Measurements from ENCODE around the gene TSSK6. TPM values are rescaled to one million over a fixed set of nuclear protein-coding genes. Genes with fewer than 3 reads are reported as not detected.

TSSK6 gene
- total and polyA plus RNA-seq, 10 of the 15 experiments (the other 5 are each of a cell fraction or from before 2014, with no cell fraction given) = 0.06 to 3.6 (median 0.98) TPM; not detected in 2

DNA sequence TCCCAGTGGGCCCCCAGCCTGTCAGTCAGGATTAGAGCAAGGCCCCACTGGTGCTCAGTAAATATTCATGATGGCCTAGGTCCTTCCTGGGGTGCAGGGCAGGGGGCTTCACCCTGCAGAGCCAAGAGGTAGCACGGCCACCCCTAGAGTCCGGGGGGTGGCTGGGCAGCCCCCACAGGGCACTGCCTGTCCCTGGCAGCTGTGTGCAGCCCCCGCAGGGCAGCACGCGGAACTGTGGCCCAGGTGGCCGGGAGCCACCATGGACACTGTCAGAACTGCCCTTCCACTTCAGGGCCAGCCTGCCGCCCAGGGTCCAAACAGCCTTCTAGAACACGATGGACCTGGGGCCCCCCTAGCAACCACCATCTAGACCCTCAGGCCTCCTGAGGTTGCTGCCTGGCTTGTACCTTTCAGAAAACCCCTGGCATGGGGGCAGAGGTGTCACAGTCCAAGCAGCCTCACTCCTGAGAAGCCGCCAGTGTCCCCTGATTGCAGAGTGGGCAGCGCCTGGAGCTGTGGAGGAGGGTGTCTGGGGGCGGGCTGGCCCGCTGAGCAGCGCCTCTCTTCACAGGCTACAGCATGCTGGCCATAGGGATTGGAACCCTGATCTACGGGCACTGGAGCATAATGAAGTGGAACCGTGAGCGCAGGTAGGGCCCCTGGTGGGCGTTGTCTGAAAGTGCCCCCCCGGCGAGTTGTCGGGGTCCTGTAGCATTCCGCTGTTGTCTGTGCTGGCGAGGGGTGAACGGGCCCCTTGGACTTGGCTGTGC, 10.4 kb upstream of the TSSK6 start:
- Histone ChIP-seq H3K4me3 (no peak overlapping the region), H3K36me3 (ENCODE audit: control insufficient read depth in 2 of 2, insufficient read depth in 2 of 2, low read length in 1 of 2) (peaks cover 3 to 23% of the 10 kb centered on the region in 2 experiments; a peak in 3 of 4 replicates), H3K27me3 (replicated peaks in 1 of 2; ENCODE audit: control insufficient read depth in 2 of 2, insufficient read depth in 2 of 2, low read length in 1 of 2) (no peaks in the 10 kb centered on the region), H3K9ac (ENCODE audit: control insufficient read depth, insufficient read depth, low read length) (peak overlapping the region; percentile 8; the same call in 1 of the 2 replicates), H3K79me2 (ENCODE audit: control insufficient read depth, insufficient read depth, low read length) (peaks cover 29% of the 10 kb centered on the region), H3K4me1 (ENCODE audit: control insufficient read depth, insufficient read depth, low read length) (peaks cover 34% of the 10 kb centered on the region), H2AFZ (ENCODE audit: control insufficient read depth, low read depth, low read length) (no peak overlapping the region), H4K20me1 (ENCODE audit: control insufficient read depth, insufficient read depth) (no peaks in the 10 kb centered on the region), H3K27ac (ENCODE audit: control insufficient read depth, insufficient read depth) (peak overlapping the region; percentile 57), H3K4me2 (ENCODE audit: control insufficient read depth, insufficient read depth) (no peak overlapping the region; the same call in 1 of the 2 replicates), H3K9me3 (replicated peaks; ENCODE audit: control insufficient read depth, insufficient read depth, low read length) (peaks cover under 1% of the 10 kb centered on the region; the same call in 1 of the 3 replicates)
- DNase-seq (ENCODE audit: low read depth, low spot score) (no peak), FAIRE-seq (no peak), ATAC-seq (peak; percentile 11)
- ChIA-PET RAD21 (ENCODE audit: unreplicated experiment) (interaction anchor here (0.6 kb wide), 1 partner anchor 31 kb away, joined by 3 read pairs; no protein-coding TSS in a partner anchor), SMC1A (ENCODE audit: uncharacterized antibody, unreplicated experiment) (no interaction called here), CTCF (no interaction called here), POLR2A (interaction anchor here (0.6 to 1.0 kb wide), 2 partner anchors 10 to 13 kb away, joined by 4 to 5 read pairs; partner anchors contain the start of gene NDUFA13)
- WGBS (ENCODE audit: insufficient coverage, insufficient replicate concordance, low lambda C conversion rate, missing lambda C conversion rate) = 88% methylated on average over 23 of the region's 23 CpGs
- TF ChIP-seq, protein P1, sequence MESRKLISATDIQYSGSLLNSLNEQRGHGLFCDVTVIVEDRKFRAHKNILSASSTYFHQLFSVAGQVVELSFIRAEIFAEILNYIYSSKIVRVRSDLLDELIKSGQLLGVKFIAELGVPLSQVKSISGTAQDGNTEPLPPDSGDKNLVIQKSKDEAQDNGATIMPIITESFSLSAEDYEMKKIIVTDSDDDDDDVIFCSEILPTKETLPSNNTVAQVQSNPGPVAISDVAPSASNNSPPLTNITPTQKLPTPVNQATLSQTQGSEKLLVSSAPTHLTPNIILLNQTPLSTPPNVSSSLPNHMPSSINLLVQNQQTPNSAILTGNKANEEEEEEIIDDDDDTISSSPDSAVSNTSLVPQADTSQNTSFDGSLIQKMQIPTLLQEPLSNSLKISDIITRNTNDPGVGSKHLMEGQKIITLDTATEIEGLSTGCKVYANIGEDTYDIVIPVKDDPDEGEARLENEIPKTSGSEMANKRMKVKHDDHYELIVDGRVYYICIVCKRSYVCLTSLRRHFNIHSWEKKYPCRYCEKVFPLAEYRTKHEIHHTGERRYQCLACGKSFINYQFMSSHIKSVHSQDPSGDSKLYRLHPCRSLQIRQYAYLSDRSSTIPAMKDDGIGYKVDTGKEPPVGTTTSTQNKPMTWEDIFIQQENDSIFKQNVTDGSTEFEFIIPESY (IDR thresholded peaks at IDR 0.05) = peak; percentile 70
- TF ChIP-seq SUZ12 (IDR thresholded peaks at IDR 0.05; ENCODE audit: unreplicated experiment) = no peak
- TF ChIP-seq, protein P2, sequence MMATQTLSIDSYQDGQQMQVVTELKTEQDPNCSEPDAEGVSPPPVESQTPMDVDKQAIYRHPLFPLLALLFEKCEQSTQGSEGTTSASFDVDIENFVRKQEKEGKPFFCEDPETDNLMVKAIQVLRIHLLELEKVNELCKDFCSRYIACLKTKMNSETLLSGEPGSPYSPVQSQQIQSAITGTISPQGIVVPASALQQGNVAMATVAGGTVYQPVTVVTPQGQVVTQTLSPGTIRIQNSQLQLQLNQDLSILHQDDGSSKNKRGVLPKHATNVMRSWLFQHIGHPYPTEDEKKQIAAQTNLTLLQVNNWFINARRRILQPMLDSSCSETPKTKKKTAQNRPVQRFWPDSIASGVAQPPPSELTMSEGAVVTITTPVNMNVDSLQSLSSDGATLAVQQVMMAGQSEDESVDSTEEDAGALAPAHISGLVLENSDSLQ (IDR thresholded peaks at IDR 0.05) = peak; percentile 57; the same call in 1 of the 2 replicates
- no peak for TF ChIP-seq FOS (IDR thresholded peaks at IDR 0.05; ENCODE audit: borderline replicate concordance, extremely low read depth, insufficient read length)
- BruUV-seq (replicated peaks) = no TSS peak
- intact Hi-C loops (cut with micrococcal nuclease; ENCODE audit: unreplicated experiment) (no loop called here), in situ Hi-C loops (cut with MboI) (loop anchor here (5.0 to 25.0 kb wide), 7 partner anchors 117 to 1512 kb away; partner anchors contain the start of genes GMIP, ZNF66 and ZNF737)

Measured in GM12878 (cell line).